Measurements from ENCODE around the gene SCYGR1.

- no peak for TF ChIP-seq EZH2phosphoT487 (IDR thresholded peaks at IDR 0.05; ENCODE audit: borderline replicate concordance, low read length)
- TF ChIP-seq CTCF (IDR thresholded peaks at IDR 0.05; ENCODE audit: low read depth, low read length, poor library complexity, severe bottlenecking): no peak
Observed at GRCh38 chr2:227395556-227395955, 7.8 kb upstream of the SCYGR1 start.

Data from DOHH2 (cell line).